GM23248 (cell line): Measurements from ENCODE around the gene JMJD1C.

Source experiments
- EZH2 ChIP-seq: fragments of 200-600 bp; sonication (generic); IDR thresholded peaks from 2 replicates; pipeline ENCODE4 v1.6.1; 2018; ENCODE audit warnings: antibody characterized with exemption, mild to moderate bottlenecking; ENCODE audit not compliant: insufficient read depth, poor library complexity, severe bottlenecking
- EZH2phosphoT487 ChIP-seq: fragments of 200-600 bp; sonication (generic); IDR thresholded peaks from 2 replicates; pipeline ENCODE4 v1.6.1; 2018; ENCODE audit warnings: antibody characterized with exemption, moderate library complexity, mild to moderate bottlenecking, low read depth; ENCODE audit not compliant: insufficient read depth

DNA sequence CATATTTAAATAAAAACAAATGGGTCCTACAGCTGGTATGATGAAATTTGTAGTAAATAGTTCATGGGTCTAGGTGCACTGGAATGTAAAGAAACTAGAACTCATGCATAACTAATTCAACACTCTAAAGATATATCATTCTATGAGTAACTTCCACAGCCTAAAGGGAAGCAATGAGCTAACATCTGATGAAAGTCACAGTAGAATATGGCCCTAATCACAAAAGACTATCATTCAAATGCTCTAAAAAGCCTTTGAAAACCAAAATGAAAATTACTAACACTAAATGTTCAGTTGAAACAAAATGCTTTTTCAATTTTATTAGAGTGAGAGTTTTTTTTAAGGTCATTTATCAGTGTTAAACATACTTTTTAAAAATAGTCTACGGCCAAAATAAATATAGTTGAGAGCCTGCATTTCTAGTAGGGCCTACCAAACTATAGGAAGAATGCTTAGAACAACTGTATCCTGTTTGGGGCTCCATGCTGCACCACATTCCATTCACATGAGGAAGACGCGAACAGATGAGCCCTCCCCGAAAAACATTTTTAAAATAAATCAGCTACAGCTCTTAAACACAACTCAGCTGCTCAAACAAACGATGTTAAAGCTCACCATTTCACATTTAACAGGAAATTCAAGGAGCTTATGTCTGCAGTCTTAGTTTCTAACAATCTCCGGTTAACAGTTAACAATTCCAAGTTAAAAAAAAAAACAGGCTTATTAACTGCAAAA lies 198.2 kb downstream of the JMJD1C start:
- TF ChIP-seq EZH2phosphoT487 = no peak
- TF ChIP-seq EZH2 = no peak
